ENCODE measurements around the gene ACSF3. TPM values are rescaled to one million over a fixed set of nuclear protein-coding genes. Genes with fewer than 3 reads are reported as not detected.

ACSF3 gene
- total and polyA plus RNA-seq, 2 of the 4 experiments (the other 2 are of a cell fraction) = 9.5 to 14.2 TPM

DNA sequence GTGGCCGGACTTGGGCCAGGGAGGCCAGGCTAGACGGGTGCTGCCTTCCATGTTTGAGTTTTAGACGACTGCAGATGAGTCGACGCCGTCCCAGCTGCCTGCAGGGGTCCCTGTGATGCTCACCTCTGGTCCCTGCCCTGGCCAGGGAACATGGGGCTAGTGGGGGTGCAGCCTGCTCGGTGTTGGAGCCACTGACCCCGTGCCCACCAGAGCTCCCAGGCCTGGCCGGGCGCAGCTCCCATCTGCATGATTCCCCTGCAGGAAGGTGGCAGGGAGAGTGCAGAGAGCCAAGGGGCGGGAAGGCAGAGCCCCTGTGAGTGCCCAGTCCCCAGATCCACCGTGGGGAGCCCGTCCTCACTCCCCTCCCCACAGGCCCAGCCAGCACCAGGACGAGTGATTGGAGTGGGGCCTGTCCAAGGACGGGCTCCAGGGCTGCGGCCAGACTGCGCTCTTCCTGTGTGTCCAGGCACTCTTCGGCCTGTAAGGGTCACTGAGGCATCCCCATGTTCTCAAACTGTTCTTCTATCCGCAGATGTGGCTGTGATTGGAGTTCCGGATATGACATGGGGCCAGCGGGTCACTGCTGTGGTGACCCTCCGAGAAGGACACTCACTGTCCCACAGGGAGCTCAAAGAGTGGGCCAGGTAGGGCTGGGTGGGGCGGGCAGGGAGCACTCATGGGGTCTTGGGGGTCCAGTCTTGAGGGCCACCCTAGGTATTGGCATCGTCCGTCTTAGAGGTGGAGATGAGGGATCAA lies 51.9 kb downstream of the ACSF3 start:
- Histone ChIP-seq H3K4me3 (ENCODE audit: insufficient read depth, low read depth, low read length) (no peak overlapping the region), H2BK20ac (ENCODE audit: low read depth, low read length) (no peak overlapping the region), H3K9ac (ENCODE audit: low read depth, low read length) (no peak overlapping the region), H4K20me1 (ENCODE audit: insufficient read depth, low read length) (no peaks in the 10 kb centered on the region), H3K36me3 (ENCODE audit: control insufficient read depth, insufficient read depth, low read length) (peaks cover 35% of the 10 kb centered on the region), H2AK9ac (replicated peaks; ENCODE audit: low read depth, low read length, poor library complexity) (no peak overlapping the region), H3K23ac (ENCODE audit: low read depth, low read length) (no peak overlapping the region), H3K4ac (ENCODE audit: low read depth, low read length) (no peak overlapping the region), H2BK120ac (ENCODE audit: low read depth, low read length) (no peak overlapping the region), H3K9me3 (ENCODE audit: control insufficient read depth, insufficient read depth, low read length) (no peaks in the 10 kb centered on the region), H3K4me2 (ENCODE audit: low read depth, low read length) (no peak overlapping the region), H2BK15ac (ENCODE audit: low read depth, low read length) (no peak overlapping the region), H4K5ac (ENCODE audit: low read depth, low read length) (no peak overlapping the region), H3K4me1 (ENCODE audit: control insufficient read depth, insufficient read depth, low read length) (no peaks in the 10 kb centered on the region), H2BK5ac (ENCODE audit: low read depth, low read length, poor library complexity, severe bottlenecking) (no peak overlapping the region), H4K91ac (ENCODE audit: insufficient read depth, low read depth, low read length) (no peak overlapping the region), H3K27ac (ENCODE audit: insufficient read depth, low read length) (no peak overlapping the region), H3K14ac (replicated peaks; ENCODE audit: low read depth, low read length) (no peak overlapping the region), H3K18ac (ENCODE audit: low read depth, low read length) (no peak overlapping the region), H2AFZ (replicated peaks; ENCODE audit: low read length, poor library complexity) (peak overlapping the region; percentile 15), H2AK5ac (ENCODE audit: low read depth, low read length) (no peak overlapping the region), H3K27me3 (ENCODE audit: control insufficient read depth, insufficient read depth, low read length) (no peaks in the 10 kb centered on the region), H4K8ac (ENCODE audit: low read depth in 2 of 2, low read length in 2 of 2) (no peak overlapping the region), H3K9me1 (ENCODE audit: insufficient read depth, low read length) (no peaks in the 10 kb centered on the region), H3K79me1 (ENCODE audit: low read depth in 1 of 2, low read length in 2 of 2) (0 out of 4 replicates have a peak, but pooled peaks cover 0 to 2% of the 10 kb centered on the region in 2 experiments), H3K56ac (ENCODE audit: extremely low read depth, insufficient read depth, low read length) (no peak overlapping the region)
- intact Hi-C loops (cut with micrococcal nuclease) (no loop called here), in situ Hi-C loops (cut with MboI; ENCODE audit: low sequenced_read_pairs) (no loop called here), dilution Hi-C loops (cut with HindIII; ENCODE audit: low sequenced_read_pairs, unreplicated experiment) (no loop called here)
- 100% methylated on average over 8 of the region's 25 CpGs; no CpG with 5 or more reads in 1 of the 2 experiments for WGBS, 2 experiments (ENCODE audit: extremely low coverage in 2 of 2, insufficient read length in 1 of 2)
- ChIA-PET POLR2A (ENCODE audit: unreplicated experiment) (no interaction called here), CTCF (no interaction called here)
- no TSS peak for BruUV-seq (replicated peaks)
- DNase-seq (no peak), ATAC-seq (ENCODE audit: low read depth) (no peak)
- TF ChIP-seq RFX5 (IDR thresholded peaks at IDR 0.05; ENCODE audit: low read depth, low read length) (no peak), MAZ (IDR thresholded peaks at IDR 0.05; ENCODE audit: borderline replicate concordance, low read depth, low read length) (no peak), MAFK (IDR thresholded peaks at IDR 0.05; ENCODE audit: low read depth, low read length) (no peak), MXI1 (IDR thresholded peaks at IDR 0.05; ENCODE audit: borderline replicate concordance, low read depth, low read length) (no peak)
- TF ChIP-seq, protein P1, sequence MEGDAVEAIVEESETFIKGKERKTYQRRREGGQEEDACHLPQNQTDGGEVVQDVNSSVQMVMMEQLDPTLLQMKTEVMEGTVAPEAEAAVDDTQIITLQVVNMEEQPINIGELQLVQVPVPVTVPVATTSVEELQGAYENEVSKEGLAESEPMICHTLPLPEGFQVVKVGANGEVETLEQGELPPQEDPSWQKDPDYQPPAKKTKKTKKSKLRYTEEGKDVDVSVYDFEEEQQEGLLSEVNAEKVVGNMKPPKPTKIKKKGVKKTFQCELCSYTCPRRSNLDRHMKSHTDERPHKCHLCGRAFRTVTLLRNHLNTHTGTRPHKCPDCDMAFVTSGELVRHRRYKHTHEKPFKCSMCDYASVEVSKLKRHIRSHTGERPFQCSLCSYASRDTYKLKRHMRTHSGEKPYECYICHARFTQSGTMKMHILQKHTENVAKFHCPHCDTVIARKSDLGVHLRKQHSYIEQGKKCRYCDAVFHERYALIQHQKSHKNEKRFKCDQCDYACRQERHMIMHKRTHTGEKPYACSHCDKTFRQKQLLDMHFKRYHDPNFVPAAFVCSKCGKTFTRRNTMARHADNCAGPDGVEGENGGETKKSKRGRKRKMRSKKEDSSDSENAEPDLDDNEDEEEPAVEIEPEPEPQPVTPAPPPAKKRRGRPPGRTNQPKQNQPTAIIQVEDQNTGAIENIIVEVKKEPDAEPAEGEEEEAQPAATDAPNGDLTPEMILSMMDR (conservative IDR thresholded peaks at IDR 0.05; ENCODE audit: low read depth, low read length) = no peak
- TF ChIP-seq, protein P2, sequence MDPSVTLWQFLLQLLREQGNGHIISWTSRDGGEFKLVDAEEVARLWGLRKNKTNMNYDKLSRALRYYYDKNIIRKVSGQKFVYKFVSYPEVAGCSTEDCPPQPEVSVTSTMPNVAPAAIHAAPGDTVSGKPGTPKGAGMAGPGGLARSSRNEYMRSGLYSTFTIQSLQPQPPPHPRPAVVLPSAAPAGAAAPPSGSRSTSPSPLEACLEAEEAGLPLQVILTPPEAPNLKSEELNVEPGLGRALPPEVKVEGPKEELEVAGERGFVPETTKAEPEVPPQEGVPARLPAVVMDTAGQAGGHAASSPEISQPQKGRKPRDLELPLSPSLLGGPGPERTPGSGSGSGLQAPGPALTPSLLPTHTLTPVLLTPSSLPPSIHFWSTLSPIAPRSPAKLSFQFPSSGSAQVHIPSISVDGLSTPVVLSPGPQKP (IDR thresholded peaks at IDR 0.05; ENCODE audit: borderline replicate concordance, low read depth, low read length) = no peak
